K562 (cell line): ENCODE measurements around the gene FGFRL1. TPM values are rescaled to one million over a fixed set of nuclear protein-coding genes. Genes with fewer than 3 reads are reported as not detected.

ENCODE experiments used
- ATF6 ChIP-seq: sonication (generic); formaldehyde crosslinking; IDR thresholded peaks from 2 replicates; pipeline ENCODE4 v1.4.0; 2020; ENCODE audit warnings: mild to moderate bottlenecking, missing genetic modification reagents
- C11orf30 ChIP-seq: fragments of 450-650 bp; IDR thresholded peaks from 2 replicates; pipeline ENCODE4 v1.6.1; 2016; ENCODE audit warnings: low read depth, mild to moderate bottlenecking
- CGGBP1 ChIP-seq: fragments of 250-450 bp; sonication (Bioruptor Pico); IDR thresholded peaks from 2 replicates; pipeline ENCODE4 v1.9.0; 2021; ENCODE audit warnings: mild to moderate bottlenecking
- CHAMP1 ChIP-seq: fragments of 450-650 bp; IDR thresholded peaks from 2 replicates; pipeline ENCODE4 v1.6.1; 2016; ENCODE audit warnings: mild to moderate bottlenecking
- CREBBP ChIP-seq: IDR thresholded peaks from one replicate; pipeline ENCODE4 v1.6.1; 2012; ENCODE audit warnings: low read depth, mild to moderate bottlenecking, control low read depth, inconsistent platforms, low read length
- ETS1 ChIP-seq: conservative IDR thresholded peaks from 2 replicates; pipeline ENCODE4 v1.6.1; 2011; ENCODE audit warnings: low read depth, mild to moderate bottlenecking, low read length; ENCODE audit not compliant: control insufficient read depth
- FUS ChIP-seq: fragments of 200-400 bp; formaldehyde crosslinking; optimal IDR thresholded peaks from 2 replicates; pipeline ENCODE3; 2017; ENCODE audit warnings: low read depth, low read length
- GABPA ChIP-seq: fragments of 200-800 bp; sonication (Bioruptor generic); conservative IDR thresholded peaks from 2 replicates; pipeline ENCODE4 v1.6.1; 2016; ENCODE audit warnings: low read depth, missing genetic modification characterization, missing compliant biosample characterization
- KDM2B ChIP-seq: fragments of 250-450 bp; sonication (Bioruptor Pico); IDR thresholded peaks from 2 replicates; pipeline ENCODE4 v1.8.0; 2021; ENCODE audit warnings: mild to moderate bottlenecking, moderate library complexity
- MEIS2 ChIP-seq: fragments of 450-650 bp; IDR thresholded peaks from 2 replicates; pipeline ENCODE4 v1.6.1; 2014; ENCODE audit warnings: mild to moderate bottlenecking; ENCODE audit not compliant: partially characterized antibody
- MTA2 ChIP-seq: fragments of 450-650 bp; IDR thresholded peaks from 2 replicates; pipeline ENCODE4 v1.6.1; 2016; ENCODE audit warnings: low read depth
- PKNOX1 ChIP-seq: fragments of 450-650 bp; IDR thresholded peaks from 2 replicates; pipeline ENCODE4 v1.6.1; 2016
- RNF2 ChIP-seq: sonication (generic); IDR thresholded peaks from 2 replicates; pipeline ENCODE4 v1.6.1; 2016
- TCF7 ChIP-seq: sonication (generic); IDR thresholded peaks from 2 replicates; pipeline ENCODE4 v1.6.1; 2016; ENCODE audit warnings: antibody characterized with exemption, borderline replicate concordance
- TSHZ1 ChIP-seq: fragments of 250-450 bp; sonication (Bioruptor Pico); IDR thresholded peaks from 2 replicates; pipeline ENCODE4 v1.4.0; 2020; ENCODE audit warnings: mild to moderate bottlenecking, moderate library complexity
- ZBTB8A ChIP-seq: fragments of 450-650 bp; IDR thresholded peaks from 2 replicates; pipeline ENCODE4 v1.6.1; 2018; ENCODE audit warnings: mild to moderate bottlenecking, moderate library complexity; ENCODE audit not compliant: partially characterized antibody
- ZNF239 ChIP-seq: fragments of 250-450 bp; sonication (Bioruptor Pico); IDR thresholded peaks from 2 replicates; pipeline ENCODE4 v1.4.0; 2020; ENCODE audit warnings: mild to moderate bottlenecking
- ZNF780A ChIP-seq: fragments of 250-450 bp; sonication (Bioruptor Pico); IDR thresholded peaks from 2 replicates; pipeline ENCODE4 v1.5.0; 2021; ENCODE audit warnings: mild to moderate bottlenecking
- polyA plus RNA-seq, 8 experiments: library from polyadenylated mRNA; depleted of rRNA in 4 of 8; stranded (reverse) in 5 of 8; unstranded in 3 of 8; fragments of >200 nt; fragmentation: Nextera tagmentation in 2 of 8; fragmentation: Illumina TruSeq in 1 of 8; extraction: Ambion mirVana in 2 of 8; extraction: Trizol in 1 of 8; gene quantifications; 2 replicates each; pipeline versions ENCODE4 v1.2.1 to v1.2.3, GENCODE V29; 2011 to 2014; ENCODE audit warnings: inconsistent platforms in 1 of 8, missing spikeins in 1 of 8
- total RNA-seq, 7 experiments: library from RNA; depleted of rRNA in 6 of 7; stranded (reverse); fragments of >200 nt in 6 of 7; fragmentation: Illumina TruSeq in 2 of 7; extraction: Trizol in 2 of 7; gene quantifications; 2 replicates each; pipeline versions ENCODE4 v1.2.1 to v1.2.3, GENCODE V29; 2011 to 2021; ENCODE audit warnings: low replicate concordance in 1 of 7

Gene FGFRL1
- total and polyA plus RNA-seq, 9 of the 15 experiments (the other 6 are each of a cell fraction or from before 2014, with no cell fraction given), result 0.34 to 49.9 (median 14.6) TPM

- TF ChIP-seq TSHZ1, result no peak
- no peak for TF ChIP-seq RNF2
- TF ChIP-seq ZNF239 (CRISPR knock-in tag), result no peak
- no peak; the same call in 1 of the 2 replicates for TF ChIP-seq GABPA (tag)
- no peak for TF ChIP-seq ZBTB8A
- TF ChIP-seq PKNOX1, result no peak
- no peak for TF ChIP-seq CGGBP1 (CRISPR knock-in tag)
- no peak for TF ChIP-seq MEIS2
- TF ChIP-seq ETS1, result no peak
- TF ChIP-seq KDM2B (CRISPR knock-in tag), result no peak
- no peak for TF ChIP-seq CHAMP1
- TF ChIP-seq C11orf30, result peak; percentile 64; the same call in 1 of the 2 replicates
- TF ChIP-seq FUS, result no peak
- TF ChIP-seq ZNF780A, result no peak
- no peak for TF ChIP-seq TCF7
- TF ChIP-seq ATF6 (CRISPR knock-in tag), result no peak
- no peak for TF ChIP-seq CREBBP
- no peak for TF ChIP-seq MTA2
Observed at GRCh38 chr4:978957-979701, 32.3 kb upstream of the FGFRL1 start (continued).
